ENCODE results near the gene CHRM1.

Gene CHRM1

GRCh38 chr11:62911137-62912130, 9.7 kb downstream of the CHRM1 start:
- DNase-seq (ENCODE audit: insufficient read length) (no peak), FAIRE-seq (no peak)
- TF ChIP-seq TAF1 (IDR thresholded peaks at IDR 0.05; ENCODE audit: borderline replicate concordance, low read depth, low read length) (no peak), POLR2A (IDR thresholded peaks at IDR 0.05; ENCODE audit: low read depth, low read length) (no peak), POLR2AphosphoS5 (IDR thresholded peaks at IDR 0.05; ENCODE audit: low read depth, low read length) (no peak)

- FAIRE-seq (no peak), DNase-seq (ENCODE audit: insufficient read length) (no peak)
- TF ChIP-seq POLR2AphosphoS5 (IDR thresholded peaks at IDR 0.05; ENCODE audit: low read depth, low read length) (no peak), POLR2A (IDR thresholded peaks at IDR 0.05; ENCODE audit: low read depth, low read length) (no peak), TAF1 (IDR thresholded peaks at IDR 0.05; ENCODE audit: borderline replicate concordance, low read depth, low read length) (no peak)
Observed at GRCh38 chr11:62910141-62910882, 10.9 kb downstream of the CHRM1 start.

- FAIRE-seq: no peak
- DNase-seq (ENCODE audit: insufficient read length): no peak
- TF ChIP-seq POLR2A (IDR thresholded peaks at IDR 0.05; ENCODE audit: low read depth, low read length) (no peak), POLR2AphosphoS5 (IDR thresholded peaks at IDR 0.05; ENCODE audit: low read depth, low read length) (no peak), TAF1 (IDR thresholded peaks at IDR 0.05; ENCODE audit: borderline replicate concordance, low read depth, low read length) (no peak)
Observed at GRCh38 chr11:62909107-62909894, 11.9 kb downstream of the CHRM1 start.

- no peak for DNase-seq (ENCODE audit: insufficient read length)
- no peak for TF ChIP-seq POLR2A (IDR thresholded peaks at IDR 0.05; ENCODE audit: low read depth, low read length)
- TF ChIP-seq TAF1 (IDR thresholded peaks at IDR 0.05; ENCODE audit: borderline replicate concordance, low read depth, low read length): no peak
- FAIRE-seq: no peak
Observed at GRCh38 chr11:62908468-62909072, 12.6 kb downstream of the CHRM1 start.

GRCh38 chr11:62905927-62906531, 15.1 kb downstream of the CHRM1 start:
- FAIRE-seq (peak; percentile 93), DNase-seq (ENCODE audit: insufficient read length) (peak; percentile 69)
- no peak for TF ChIP-seq POLR2A (IDR thresholded peaks at IDR 0.05; ENCODE audit: low read depth, low read length)
- no peak for TF ChIP-seq POLR2AphosphoS5 (IDR thresholded peaks at IDR 0.05; ENCODE audit: low read depth, low read length)
- no peak for TF ChIP-seq TAF1 (IDR thresholded peaks at IDR 0.05; ENCODE audit: borderline replicate concordance, low read depth, low read length)

GRCh38 chr11:62905296-62905695, 15.9 kb downstream of the CHRM1 start:
- FAIRE-seq (peak; percentile 63), DNase-seq (ENCODE audit: insufficient read length) (no peak)
- TF ChIP-seq POLR2AphosphoS5 (IDR thresholded peaks at IDR 0.05; ENCODE audit: low read depth, low read length): no peak
- TF ChIP-seq POLR2A (IDR thresholded peaks at IDR 0.05; ENCODE audit: low read depth, low read length): no peak
- no peak for TF ChIP-seq TAF1 (IDR thresholded peaks at IDR 0.05; ENCODE audit: borderline replicate concordance, low read depth, low read length)

GRCh38 chr11:62902932-62903331, 18.2 kb downstream of the CHRM1 start:
- no peak for DNase-seq (ENCODE audit: insufficient read length)
- no peak for FAIRE-seq
- TF ChIP-seq POLR2A (IDR thresholded peaks at IDR 0.05; ENCODE audit: low read depth, low read length) (no peak), TAF1 (IDR thresholded peaks at IDR 0.05; ENCODE audit: borderline replicate concordance, low read depth, low read length) (no peak), POLR2AphosphoS5 (IDR thresholded peaks at IDR 0.05; ENCODE audit: low read depth, low read length) (no peak)

GRCh38 chr11:62898027-62898426, 23.1 kb downstream of the CHRM1 start:
- FAIRE-seq (no peak), DNase-seq (ENCODE audit: insufficient read length) (no peak)
- TF ChIP-seq TAF1 (IDR thresholded peaks at IDR 0.05; ENCODE audit: borderline replicate concordance, low read depth, low read length) (no peak), POLR2AphosphoS5 (IDR thresholded peaks at IDR 0.05; ENCODE audit: low read depth, low read length) (no peak), POLR2A (IDR thresholded peaks at IDR 0.05; ENCODE audit: low read depth, low read length) (no peak)

GRCh38 chr11:62897311-62897710, 23.9 kb downstream of the CHRM1 start:
- FAIRE-seq (no peak), DNase-seq (ENCODE audit: insufficient read length) (no peak)
- TF ChIP-seq TAF1 (IDR thresholded peaks at IDR 0.05; ENCODE audit: borderline replicate concordance, low read depth, low read length) (no peak), POLR2AphosphoS5 (IDR thresholded peaks at IDR 0.05; ENCODE audit: low read depth, low read length) (no peak), POLR2A (IDR thresholded peaks at IDR 0.05; ENCODE audit: low read depth, low read length) (no peak)

GRCh38 chr11:62896049-62896448, 25.1 kb downstream of the CHRM1 start:
- DNase-seq (ENCODE audit: insufficient read length) (no peak), FAIRE-seq (no peak)
- no peak for TF ChIP-seq POLR2AphosphoS5 (IDR thresholded peaks at IDR 0.05; ENCODE audit: low read depth, low read length)

All from GM12892 (cell line).